ENCODE measurements around the gene WNT1.

DNA sequence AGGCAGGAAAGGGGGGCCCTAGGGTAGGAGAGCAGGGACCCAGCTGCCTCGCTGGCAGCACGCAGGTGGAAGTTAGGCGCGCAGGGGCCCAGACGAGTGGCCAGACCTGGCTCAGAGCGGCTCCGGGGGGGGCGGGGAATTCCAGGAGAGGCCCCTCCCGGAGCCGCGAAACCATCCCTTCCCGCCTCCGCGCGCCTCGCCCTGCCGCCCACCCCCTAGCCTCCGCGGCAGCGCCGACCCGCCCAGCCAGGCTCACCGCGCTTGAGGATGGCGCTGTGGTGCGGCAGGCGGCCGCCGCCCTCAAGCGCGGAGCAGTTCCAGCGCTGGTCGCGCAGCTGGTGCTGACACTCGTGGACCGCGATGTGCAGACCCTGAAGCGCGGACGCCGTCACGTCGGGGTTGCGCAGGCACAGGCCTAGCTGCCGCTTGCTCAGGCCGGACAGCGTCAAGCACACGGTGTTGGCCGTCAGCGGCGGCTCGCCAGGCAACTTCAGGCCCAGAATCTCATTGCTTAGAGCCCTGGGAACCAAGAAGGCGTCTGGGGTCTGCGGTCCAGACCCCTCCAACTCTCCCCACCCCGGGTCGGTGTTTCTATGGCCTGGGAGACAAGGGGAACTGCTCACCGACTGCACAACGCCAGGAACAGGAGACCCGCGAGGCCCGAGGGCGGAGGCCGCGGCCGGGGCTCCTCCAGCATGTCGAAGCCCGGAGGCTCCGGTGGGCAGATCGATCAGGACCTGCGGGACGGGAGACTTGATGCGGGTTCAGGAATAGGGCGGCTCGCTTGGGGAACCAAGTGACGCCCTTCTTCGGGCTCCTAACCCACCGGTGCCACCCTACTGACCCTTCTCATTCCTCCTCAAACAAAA is 8.1 kb upstream of the WNT1 start:
- TF ChIP-seq, protein P1, sequence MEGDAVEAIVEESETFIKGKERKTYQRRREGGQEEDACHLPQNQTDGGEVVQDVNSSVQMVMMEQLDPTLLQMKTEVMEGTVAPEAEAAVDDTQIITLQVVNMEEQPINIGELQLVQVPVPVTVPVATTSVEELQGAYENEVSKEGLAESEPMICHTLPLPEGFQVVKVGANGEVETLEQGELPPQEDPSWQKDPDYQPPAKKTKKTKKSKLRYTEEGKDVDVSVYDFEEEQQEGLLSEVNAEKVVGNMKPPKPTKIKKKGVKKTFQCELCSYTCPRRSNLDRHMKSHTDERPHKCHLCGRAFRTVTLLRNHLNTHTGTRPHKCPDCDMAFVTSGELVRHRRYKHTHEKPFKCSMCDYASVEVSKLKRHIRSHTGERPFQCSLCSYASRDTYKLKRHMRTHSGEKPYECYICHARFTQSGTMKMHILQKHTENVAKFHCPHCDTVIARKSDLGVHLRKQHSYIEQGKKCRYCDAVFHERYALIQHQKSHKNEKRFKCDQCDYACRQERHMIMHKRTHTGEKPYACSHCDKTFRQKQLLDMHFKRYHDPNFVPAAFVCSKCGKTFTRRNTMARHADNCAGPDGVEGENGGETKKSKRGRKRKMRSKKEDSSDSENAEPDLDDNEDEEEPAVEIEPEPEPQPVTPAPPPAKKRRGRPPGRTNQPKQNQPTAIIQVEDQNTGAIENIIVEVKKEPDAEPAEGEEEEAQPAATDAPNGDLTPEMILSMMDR (IDR thresholded peaks at IDR 0.05), result no peak
- no peak for TF ChIP-seq POLR2A (IDR thresholded peaks at IDR 0.05)
